ENCODE measurements around the gene DYSF. TPM values are rescaled to one million over a fixed set of nuclear protein-coding genes. Genes with fewer than 3 reads are reported as not detected.
"Not testable (repeated sequence)": the region's sequence is repeated elsewhere in the genome, so short reads cannot be mapped to it uniquely, and the experiment has no call there.

DYSF gene
- polyA plus RNA-seq, 1 donor from 2014 or later: 0.04 TPM

DNA sequence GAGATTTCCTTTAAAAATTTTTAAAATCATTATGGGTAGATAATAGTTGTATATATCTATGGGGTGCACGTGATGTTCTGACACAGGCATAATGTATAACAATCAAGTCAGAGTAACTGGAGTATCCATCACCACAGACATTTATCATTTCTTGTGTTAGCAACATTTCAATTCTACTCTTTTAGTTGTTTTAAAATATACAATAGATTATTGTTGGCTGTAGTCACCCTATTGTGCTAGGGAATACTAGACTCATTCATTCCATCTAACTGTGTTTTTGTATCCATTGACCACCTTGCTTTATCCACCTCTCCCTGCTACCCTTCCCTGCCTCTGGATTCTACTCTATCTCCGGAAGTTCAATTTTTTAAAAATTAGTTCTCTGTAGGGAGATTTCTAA is 31.0 kb downstream of the DYSF start:
- Histone ChIP-seq H3K79me2 (replicated peaks; ENCODE audit: insufficient read depth, low read length) (no peaks in the 10 kb centered on the region), H3K36me3 (ENCODE audit: insufficient read depth, low read length) (no peaks in the 10 kb centered on the region), H3F3A (ENCODE audit: insufficient read depth, low read length, poor library complexity, severe bottlenecking) (no peaks in the 10 kb centered on the region), H4K20me1 (ENCODE audit: insufficient read depth) (no peaks in the 10 kb centered on the region), H3K9ac (ENCODE audit: low read length) (no peak overlapping the region), H2AFZ (ENCODE audit: low read depth, low read length) (no peak overlapping the region), H3K4me2 (ENCODE audit: low read length) (no peak overlapping the region), H3K9me2 (ENCODE audit: insufficient read depth, low read length) (no peaks in the 10 kb centered on the region), H3K27me3 (ENCODE audit: insufficient read depth, low read depth, low read length) (no peaks in the 10 kb centered on the region), H3K9me3 (ENCODE audit: low read length) (no peaks in the 10 kb centered on the region), H3K27ac (ENCODE audit: low read length) (no peak overlapping the region), H3K4me3 (ENCODE audit: low read length) (no peak overlapping the region)
- TF ChIP-seq SMC3 (conservative IDR thresholded peaks at IDR 0.05; ENCODE audit: poor library complexity): no peak
- TF ChIP-seq MXI1 (conservative IDR thresholded peaks at IDR 0.05; ENCODE audit: poor library complexity, severe bottlenecking): no peak
- no peak for TF ChIP-seq EZH2 (IDR thresholded peaks at IDR 0.05; ENCODE audit: borderline replicate concordance, insufficient read depth, low read length, poor library complexity, severe bottlenecking)
- TF ChIP-seq, protein P1, sequence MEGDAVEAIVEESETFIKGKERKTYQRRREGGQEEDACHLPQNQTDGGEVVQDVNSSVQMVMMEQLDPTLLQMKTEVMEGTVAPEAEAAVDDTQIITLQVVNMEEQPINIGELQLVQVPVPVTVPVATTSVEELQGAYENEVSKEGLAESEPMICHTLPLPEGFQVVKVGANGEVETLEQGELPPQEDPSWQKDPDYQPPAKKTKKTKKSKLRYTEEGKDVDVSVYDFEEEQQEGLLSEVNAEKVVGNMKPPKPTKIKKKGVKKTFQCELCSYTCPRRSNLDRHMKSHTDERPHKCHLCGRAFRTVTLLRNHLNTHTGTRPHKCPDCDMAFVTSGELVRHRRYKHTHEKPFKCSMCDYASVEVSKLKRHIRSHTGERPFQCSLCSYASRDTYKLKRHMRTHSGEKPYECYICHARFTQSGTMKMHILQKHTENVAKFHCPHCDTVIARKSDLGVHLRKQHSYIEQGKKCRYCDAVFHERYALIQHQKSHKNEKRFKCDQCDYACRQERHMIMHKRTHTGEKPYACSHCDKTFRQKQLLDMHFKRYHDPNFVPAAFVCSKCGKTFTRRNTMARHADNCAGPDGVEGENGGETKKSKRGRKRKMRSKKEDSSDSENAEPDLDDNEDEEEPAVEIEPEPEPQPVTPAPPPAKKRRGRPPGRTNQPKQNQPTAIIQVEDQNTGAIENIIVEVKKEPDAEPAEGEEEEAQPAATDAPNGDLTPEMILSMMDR (IDR thresholded peaks at IDR 0.05; ENCODE audit: poor library complexity, severe bottlenecking): no peak
- TF ChIP-seq POLR2AphosphoS5 (IDR thresholded peaks at IDR 0.05): no peak
- TF ChIP-seq EP300 (conservative IDR thresholded peaks at IDR 0.05; ENCODE audit: poor library complexity, severe bottlenecking): no peak
- TF ChIP-seq, protein P2, sequence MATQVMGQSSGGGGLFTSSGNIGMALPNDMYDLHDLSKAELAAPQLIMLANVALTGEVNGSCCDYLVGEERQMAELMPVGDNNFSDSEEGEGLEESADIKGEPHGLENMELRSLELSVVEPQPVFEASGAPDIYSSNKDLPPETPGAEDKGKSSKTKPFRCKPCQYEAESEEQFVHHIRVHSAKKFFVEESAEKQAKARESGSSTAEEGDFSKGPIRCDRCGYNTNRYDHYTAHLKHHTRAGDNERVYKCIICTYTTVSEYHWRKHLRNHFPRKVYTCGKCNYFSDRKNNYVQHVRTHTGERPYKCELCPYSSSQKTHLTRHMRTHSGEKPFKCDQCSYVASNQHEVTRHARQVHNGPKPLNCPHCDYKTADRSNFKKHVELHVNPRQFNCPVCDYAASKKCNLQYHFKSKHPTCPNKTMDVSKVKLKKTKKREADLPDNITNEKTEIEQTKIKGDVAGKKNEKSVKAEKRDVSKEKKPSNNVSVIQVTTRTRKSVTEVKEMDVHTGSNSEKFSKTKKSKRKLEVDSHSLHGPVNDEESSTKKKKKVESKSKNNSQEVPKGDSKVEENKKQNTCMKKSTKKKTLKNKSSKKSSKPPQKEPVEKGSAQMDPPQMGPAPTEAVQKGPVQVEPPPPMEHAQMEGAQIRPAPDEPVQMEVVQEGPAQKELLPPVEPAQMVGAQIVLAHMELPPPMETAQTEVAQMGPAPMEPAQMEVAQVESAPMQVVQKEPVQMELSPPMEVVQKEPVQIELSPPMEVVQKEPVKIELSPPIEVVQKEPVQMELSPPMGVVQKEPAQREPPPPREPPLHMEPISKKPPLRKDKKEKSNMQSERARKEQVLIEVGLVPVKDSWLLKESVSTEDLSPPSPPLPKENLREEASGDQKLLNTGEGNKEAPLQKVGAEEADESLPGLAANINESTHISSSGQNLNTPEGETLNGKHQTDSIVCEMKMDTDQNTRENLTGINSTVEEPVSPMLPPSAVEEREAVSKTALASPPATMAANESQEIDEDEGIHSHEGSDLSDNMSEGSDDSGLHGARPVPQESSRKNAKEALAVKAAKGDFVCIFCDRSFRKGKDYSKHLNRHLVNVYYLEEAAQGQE (IDR thresholded peaks at IDR 0.05; ENCODE audit: borderline replicate concordance): no peak
- no peak for TF ChIP-seq RAD21 (conservative IDR thresholded peaks at IDR 0.05)
- TF ChIP-seq TAF1 (IDR thresholded peaks at IDR 0.05; ENCODE audit: low read depth): no peak

DNA sequence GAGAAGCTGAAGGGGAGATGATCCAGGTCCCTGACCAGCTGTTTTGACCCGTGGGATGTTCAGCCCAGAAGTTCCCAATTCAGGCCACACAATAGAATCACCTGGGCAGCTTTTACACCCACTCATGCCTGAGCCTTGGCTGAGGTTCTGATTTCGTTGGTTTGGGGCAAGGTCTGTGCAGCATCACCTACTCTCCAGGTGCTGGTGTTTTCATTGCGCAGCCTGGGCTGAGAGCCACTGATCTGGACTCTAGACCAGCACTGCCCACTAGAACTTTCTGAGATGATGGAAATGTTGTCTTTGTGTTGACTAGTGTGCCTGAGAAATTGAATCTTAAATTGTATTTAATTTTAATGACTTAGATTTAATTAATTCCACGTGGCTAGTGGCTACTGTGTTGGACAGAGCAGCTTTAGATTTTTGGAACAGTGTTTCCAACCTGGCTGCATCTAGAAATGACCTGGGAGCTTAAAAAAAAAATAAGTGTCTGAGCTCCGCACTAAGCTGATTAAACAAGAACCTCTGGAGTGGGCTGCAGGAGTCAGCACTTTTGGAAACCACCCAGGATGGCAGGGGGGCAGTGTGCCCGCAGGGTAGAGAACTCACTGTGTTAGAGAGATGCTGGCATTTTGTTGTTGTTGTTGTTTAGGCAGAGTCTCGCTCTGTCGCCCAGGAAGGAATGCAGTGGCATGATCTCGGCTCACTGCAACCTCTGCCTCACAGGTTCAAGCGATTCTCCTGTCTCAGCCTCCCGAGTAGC is 33.7 kb downstream of the DYSF start:
- H3K36me3 ChIP-seq (ENCODE audit: insufficient read depth, low read length): no peaks in the 10 kb centered on the region
- no peak overlapping the region for H3K27ac ChIP-seq (ENCODE audit: low read length)
- H3K9ac ChIP-seq (ENCODE audit: low read length): no peak overlapping the region
- TF ChIP-seq, protein P1 (IDR thresholded peaks at IDR 0.05; ENCODE audit: poor library complexity, severe bottlenecking): no peak
- no peak for TF ChIP-seq EZH2 (IDR thresholded peaks at IDR 0.05; ENCODE audit: borderline replicate concordance, insufficient read depth, low read length, poor library complexity, severe bottlenecking)
- TF ChIP-seq RAD21 (conservative IDR thresholded peaks at IDR 0.05): no peak
- TF ChIP-seq EP300 (conservative IDR thresholded peaks at IDR 0.05; ENCODE audit: poor library complexity, severe bottlenecking): no peak
- TF ChIP-seq TAF1 (IDR thresholded peaks at IDR 0.05; ENCODE audit: low read depth): no peak
- TF ChIP-seq SMC3 (conservative IDR thresholded peaks at IDR 0.05; ENCODE audit: poor library complexity): no peak
- no peak for TF ChIP-seq POLR2AphosphoS5 (IDR thresholded peaks at IDR 0.05)
- TF ChIP-seq, protein P2 (IDR thresholded peaks at IDR 0.05; ENCODE audit: borderline replicate concordance): no peak
- no peak for TF ChIP-seq MXI1 (conservative IDR thresholded peaks at IDR 0.05; ENCODE audit: poor library complexity, severe bottlenecking)
- H3F3A ChIP-seq (ENCODE audit: insufficient read depth, low read length, poor library complexity, severe bottlenecking): no peaks in the 10 kb centered on the region
- no peaks in the 10 kb centered on the region for H3K9me2 ChIP-seq (ENCODE audit: insufficient read depth, low read length)
- H3K79me2 ChIP-seq (replicated peaks; ENCODE audit: insufficient read depth, low read length): no peaks in the 10 kb centered on the region
- H2AFZ ChIP-seq (ENCODE audit: low read depth, low read length): no peak overlapping the region
- H4K20me1 ChIP-seq (ENCODE audit: insufficient read depth): no peaks in the 10 kb centered on the region
- no peak overlapping the region for H3K4me3 ChIP-seq (ENCODE audit: low read length)
- no peaks in the 10 kb centered on the region for H3K9me3 ChIP-seq (ENCODE audit: low read length)
- H3K4me2 ChIP-seq (ENCODE audit: low read length): no peak overlapping the region
- H3K27me3 ChIP-seq (ENCODE audit: insufficient read depth, low read depth, low read length): no peaks in the 10 kb centered on the region

DNA sequence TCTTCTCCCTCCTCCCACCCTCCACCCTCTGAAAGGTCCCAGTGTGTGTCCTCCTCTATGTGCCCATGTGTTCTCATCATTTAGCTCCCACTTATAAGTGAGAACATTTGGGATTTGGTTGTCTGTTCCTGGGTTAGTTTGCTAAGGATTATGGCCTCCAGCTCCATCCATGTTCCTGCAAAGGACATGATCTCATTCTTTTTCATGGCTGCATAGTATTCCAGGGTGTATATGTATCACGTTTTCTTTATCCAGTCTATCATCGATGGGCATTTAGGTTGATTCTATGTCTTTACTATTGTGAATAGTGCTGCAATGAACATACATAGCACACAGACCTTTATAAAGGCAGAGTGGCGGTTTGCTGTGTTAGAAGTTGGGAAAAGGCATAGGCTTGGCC is 38.2 kb downstream of the DYSF start:
- H3K36me3 ChIP-seq (ENCODE audit: insufficient read depth, low read length); H3K27ac ChIP-seq (ENCODE audit: low read length); H4K20me1 ChIP-seq (ENCODE audit: insufficient read depth); H3K4me2 ChIP-seq (ENCODE audit: low read length); H3K4me3 ChIP-seq (ENCODE audit: low read length); H3K27me3 ChIP-seq (ENCODE audit: insufficient read depth, low read depth, low read length); H3K9ac ChIP-seq (ENCODE audit: low read length); H3F3A ChIP-seq (ENCODE audit: insufficient read depth, low read length, poor library complexity, severe bottlenecking); H2AFZ ChIP-seq (ENCODE audit: low read depth, low read length); H3K9me2 ChIP-seq (ENCODE audit: insufficient read depth, low read length); H3K9me3 ChIP-seq (ENCODE audit: low read length); H3K79me2 ChIP-seq (replicated peaks; ENCODE audit: insufficient read depth, low read length): not testable (repeated sequence)

Measured in neural cell (in vitro differentiated cells).